ENCODE data around the gene SATB1.
A peak's percentile ranks its signal among the peaks of the same experiment; 100 is the strongest.

SATB1 gene

DNA sequence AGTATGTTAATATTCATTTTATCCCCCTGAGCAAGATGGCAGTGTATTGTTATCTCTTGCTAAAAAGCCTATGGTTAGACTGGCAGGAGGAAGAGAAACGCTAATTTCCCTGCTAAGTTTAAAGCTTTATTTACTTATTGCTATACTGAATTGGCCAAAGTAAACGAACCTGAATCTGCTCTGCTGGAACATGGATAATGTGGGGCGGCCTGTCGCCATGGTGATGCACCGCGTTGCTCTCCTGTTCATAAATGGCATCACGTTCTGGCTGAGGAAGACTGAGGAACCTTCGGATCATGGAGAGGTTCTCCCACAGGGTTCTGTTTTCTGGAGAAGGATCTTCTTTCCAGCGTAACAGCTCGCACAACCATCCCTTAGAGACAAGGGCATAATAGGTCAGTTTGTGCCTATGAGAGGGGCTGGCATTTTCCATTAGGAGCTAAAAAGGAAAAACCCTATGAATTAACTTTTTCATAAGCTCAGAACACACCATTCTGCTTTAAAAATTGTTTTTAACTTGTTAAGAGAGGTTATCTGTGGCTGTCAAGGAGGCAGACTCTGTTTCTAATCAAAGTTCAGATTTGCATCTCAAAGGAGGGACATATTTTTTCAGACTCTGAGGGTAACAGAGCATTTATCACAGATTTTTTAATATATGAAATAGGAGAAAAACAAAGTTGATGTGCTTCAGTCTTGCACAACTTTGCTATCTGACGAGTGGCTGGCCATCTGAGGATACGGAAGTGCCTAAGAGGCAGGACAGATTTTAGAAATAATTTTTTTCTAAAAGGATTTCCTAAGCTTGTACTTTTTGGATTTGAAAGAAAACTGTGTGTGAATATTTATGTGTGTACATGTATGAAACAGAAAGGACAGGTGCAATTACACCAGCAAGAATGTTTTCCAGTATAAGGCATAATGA lies 73.1 kb downstream of the SATB1 start:
- peak overlapping the region; percentile 82 for H3K27ac ChIP-seq
- TF ChIP-seq, protein P1, sequence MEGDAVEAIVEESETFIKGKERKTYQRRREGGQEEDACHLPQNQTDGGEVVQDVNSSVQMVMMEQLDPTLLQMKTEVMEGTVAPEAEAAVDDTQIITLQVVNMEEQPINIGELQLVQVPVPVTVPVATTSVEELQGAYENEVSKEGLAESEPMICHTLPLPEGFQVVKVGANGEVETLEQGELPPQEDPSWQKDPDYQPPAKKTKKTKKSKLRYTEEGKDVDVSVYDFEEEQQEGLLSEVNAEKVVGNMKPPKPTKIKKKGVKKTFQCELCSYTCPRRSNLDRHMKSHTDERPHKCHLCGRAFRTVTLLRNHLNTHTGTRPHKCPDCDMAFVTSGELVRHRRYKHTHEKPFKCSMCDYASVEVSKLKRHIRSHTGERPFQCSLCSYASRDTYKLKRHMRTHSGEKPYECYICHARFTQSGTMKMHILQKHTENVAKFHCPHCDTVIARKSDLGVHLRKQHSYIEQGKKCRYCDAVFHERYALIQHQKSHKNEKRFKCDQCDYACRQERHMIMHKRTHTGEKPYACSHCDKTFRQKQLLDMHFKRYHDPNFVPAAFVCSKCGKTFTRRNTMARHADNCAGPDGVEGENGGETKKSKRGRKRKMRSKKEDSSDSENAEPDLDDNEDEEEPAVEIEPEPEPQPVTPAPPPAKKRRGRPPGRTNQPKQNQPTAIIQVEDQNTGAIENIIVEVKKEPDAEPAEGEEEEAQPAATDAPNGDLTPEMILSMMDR (conservative IDR thresholded peaks at IDR 0.05) = no peak

DNA sequence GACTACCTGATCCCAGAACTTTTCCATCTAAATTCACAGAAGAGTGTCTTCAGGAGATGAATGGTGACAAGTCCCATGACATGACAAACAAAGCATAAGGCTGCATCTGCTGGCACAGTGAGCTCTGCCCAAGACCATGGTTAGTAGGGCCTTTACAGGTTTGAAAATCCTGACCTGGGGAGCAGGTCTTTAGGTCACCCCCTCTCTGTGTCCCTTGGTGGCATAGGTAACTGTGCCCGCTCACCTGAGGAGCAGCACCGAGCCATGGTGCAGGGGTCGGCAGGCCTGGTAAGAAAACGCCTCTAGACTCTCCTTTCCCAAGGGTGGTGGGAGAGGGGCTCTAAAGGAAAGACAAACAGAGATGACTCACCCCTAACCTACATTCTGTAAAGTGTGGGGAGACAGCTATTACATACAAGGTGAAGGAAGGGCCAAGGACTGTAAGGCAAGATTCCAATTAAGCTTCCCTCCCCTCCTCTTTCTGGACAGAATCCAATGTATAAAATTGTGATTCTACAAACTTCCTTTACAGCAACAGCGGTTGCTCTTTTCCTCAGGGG lies 74.0 kb downstream of the SATB1 start:
- TF ChIP-seq, protein P1 (conservative IDR thresholded peaks at IDR 0.05) = no peak

DNA sequence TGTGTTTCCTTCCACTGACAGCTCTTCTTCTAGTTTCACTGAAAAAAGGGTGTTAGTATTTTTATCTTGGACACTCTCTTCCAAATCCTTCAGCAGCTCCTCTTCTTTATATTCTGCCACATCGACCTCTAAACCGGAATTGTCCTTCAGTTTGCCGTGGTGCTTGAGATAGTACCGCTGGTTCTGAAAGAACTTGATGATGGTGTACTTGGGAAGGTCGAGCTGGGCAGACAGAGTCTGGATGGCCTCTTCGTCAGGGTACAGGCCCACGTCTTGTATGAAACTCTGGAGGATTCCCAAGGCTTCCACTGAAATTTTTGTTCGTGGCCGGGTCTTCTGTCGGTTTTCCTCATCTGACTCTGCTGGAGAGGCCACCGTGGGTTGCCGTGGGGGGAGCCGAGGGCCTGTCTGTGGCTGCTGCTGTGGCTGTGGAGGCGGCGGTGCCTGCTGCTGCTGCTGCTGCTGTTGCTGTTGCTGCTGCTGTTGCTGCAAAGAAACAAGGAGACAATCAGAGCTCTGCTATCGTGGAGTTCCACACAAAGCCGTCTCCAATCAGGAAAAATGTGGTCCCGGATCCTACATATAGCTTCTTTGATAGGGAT lies 75.8 kb downstream of the SATB1 start:
- TF ChIP-seq, protein P1 (conservative IDR thresholded peaks at IDR 0.05) = no peak
- no peak overlapping the region for H3K27ac ChIP-seq

More for the DNA sequence above, 74.0 kb downstream of the SATB1 start:
- peak overlapping the region; percentile 82 for H3K27ac ChIP-seq

DNA sequence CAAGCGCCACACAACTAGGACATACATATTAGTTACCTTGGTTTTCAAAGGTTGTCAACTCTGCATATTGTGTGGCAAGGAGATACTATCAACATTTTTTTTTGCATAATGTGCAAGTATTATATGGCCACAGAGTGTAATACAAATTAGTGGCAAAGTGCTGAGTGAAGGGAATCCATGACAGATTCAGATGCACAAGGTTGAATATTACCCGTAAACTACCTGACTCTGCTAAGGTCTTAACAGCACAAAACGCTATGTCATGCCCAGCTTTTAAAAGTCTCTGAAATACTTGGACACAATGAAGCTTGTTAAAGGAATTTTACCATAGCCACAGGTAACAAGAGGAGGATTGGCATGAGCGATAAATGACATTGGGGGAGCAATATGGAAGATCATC lies 79.0 kb downstream of the SATB1 start:
- no peak overlapping the region for H3K27ac ChIP-seq
- TF ChIP-seq, protein P1 (conservative IDR thresholded peaks at IDR 0.05) = no peak

DNA sequence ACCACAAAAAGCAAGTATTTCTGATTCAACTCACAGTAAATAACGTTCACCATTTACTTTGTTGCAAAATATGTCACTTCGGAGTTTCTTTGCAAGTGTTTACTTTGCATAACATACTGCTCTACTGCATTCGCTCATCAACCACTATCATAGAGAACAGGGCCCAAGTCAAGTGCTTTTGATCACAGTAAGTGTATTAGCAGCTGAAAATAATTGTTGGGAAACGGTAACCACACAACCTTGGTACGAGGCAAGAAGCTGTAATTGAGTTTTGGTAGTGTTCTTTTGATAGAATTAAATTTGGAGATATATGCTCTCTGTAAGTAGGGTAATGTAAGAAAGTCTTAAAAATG lies 80.1 kb downstream of the SATB1 start:
- no peak overlapping the region for H3K27ac ChIP-seq
- TF ChIP-seq, protein P1 (conservative IDR thresholded peaks at IDR 0.05) = no peak

DNA sequence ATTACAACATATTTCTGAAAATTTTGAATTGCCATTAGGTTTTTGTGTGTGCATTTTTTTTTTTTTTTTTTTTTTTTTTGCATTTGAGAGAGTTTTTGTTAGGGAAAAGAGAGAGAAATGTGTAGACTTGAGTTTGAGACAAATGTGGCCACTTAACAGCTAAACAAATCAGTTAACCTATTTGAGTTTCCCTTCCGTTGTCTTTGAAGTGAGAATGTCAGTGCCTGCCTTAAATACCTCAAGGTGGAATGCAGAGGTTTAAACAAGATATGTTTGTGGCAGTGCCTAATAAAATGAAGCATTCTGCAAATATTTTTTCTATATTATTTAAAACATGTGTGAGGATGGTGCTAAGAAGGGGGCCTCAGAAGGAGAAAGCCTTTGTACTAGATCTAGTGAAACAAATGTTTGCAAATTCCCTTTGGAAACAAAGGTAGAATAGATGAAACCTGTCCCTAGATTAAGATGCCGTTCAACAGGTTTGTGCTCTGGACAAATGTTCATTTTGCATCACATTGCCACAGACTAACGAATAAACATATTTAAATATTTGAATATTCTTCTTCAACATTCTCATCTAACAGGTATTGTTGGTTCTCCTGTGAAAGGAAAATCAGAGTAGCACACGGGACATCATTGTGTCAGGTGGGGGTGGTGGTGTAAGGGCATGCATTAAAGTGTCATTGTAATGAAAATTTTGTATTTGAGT lies 80.7 kb downstream of the SATB1 start:
- TF ChIP-seq, protein P1 (conservative IDR thresholded peaks at IDR 0.05) = no peak
- H3K27ac ChIP-seq = no peak overlapping the region

DNA sequence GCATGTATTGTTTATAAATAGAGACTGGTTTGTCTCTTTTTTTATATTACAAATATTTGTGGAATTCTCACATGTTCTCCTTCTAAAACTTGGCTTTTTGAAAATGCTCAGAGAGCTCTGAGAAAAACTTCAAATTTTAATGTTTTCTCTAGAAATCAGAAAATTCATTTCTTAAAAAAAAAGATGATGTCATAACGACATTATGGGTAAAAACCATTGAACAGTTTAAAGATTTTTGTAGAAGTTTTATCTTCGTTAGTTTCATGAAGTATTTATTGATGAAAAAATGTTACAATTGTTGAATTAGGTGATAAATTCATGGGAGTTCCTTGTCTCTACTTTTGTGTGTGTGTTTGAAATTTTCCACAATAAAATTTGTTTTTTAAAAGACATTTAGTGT lies 81.3 kb downstream of the SATB1 start:
- H3K27ac ChIP-seq = no peak overlapping the region
- TF ChIP-seq, protein P1 (conservative IDR thresholded peaks at IDR 0.05) = no peak

Measured in VCaP (cell line).